BE2C (cell line): Measurements from ENCODE around the gene GOT2.

Experiments used
- DNase-seq: peaks from one replicate; pipeline ENCODE4 v3.0.0-alpha.2; 2020
- H3K27me3 ChIP-seq: fragments of 250-450 bp; sonication (Bioruptor Pico); 2 replicates; pipeline ENCODE4 v1.5.1; 2020; ENCODE audit warnings: mild to moderate bottlenecking
- H3K36me3 ChIP-seq: fragments of 250-450 bp; sonication (Bioruptor Pico); 2 replicates; pipeline ENCODE4 v1.5.1; 2020; ENCODE audit warnings: mild to moderate bottlenecking
- H3K4me1 ChIP-seq: fragments of 250-450 bp; sonication (Bioruptor Pico); 2 replicates; pipeline ENCODE4 v1.5.1; 2020
- H3K4me3 ChIP-seq: 2 replicates; pipeline ENCODE4 v1.5.1; 2011; ENCODE audit warnings: low read depth, low read length
- H3K9me3 ChIP-seq: fragments of 250-450 bp; sonication (Bioruptor Pico); 2 replicates; pipeline ENCODE4 v1.5.1; 2020
- CTCF ChIP-seq: IDR thresholded peaks from 2 replicates; pipeline ENCODE4 v1.5.1; 2012; ENCODE audit warnings: mild to moderate bottlenecking, low read depth, low read length

Gene GOT2

DNA sequence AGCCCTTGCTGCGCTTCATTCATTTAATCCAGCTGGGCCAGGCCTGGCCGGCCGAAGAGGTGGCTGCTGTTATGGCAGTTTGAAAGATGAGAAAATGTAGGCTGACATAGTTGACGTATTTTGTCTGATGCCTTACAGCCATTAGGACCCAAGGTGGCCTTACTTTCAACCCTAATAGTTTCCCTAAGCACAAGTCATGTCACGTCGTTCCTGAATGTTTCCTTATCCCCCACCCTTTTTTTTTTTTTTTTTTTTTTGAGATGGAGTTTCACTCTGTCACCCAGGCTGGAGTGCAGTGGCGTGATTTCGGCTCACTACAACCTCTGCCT, 307 bp upstream of the GOT2 start:
- Histone ChIP-seq H3K9me3 (no peaks in the 10 kb centered on the region), H3K36me3 (peaks cover 12% of the 10 kb centered on the region), H3K4me1 (no peaks in the 10 kb centered on the region), H3K27me3 (no peaks in the 10 kb centered on the region), H3K4me3 (peak overlapping the region; percentile 91)
- no peak for DNase-seq
- no peak for TF ChIP-seq CTCF

GRCh38 chr16:58733248-58733670, 857 bp downstream of the GOT2 start:
- Histone ChIP-seq H3K4me3 (peak overlapping the region; percentile 91), H3K4me1 (no peaks in the 10 kb centered on the region), H3K36me3 (peaks cover 16% of the 10 kb centered on the region), H3K9me3 (no peaks in the 10 kb centered on the region), H3K27me3 (no peaks in the 10 kb centered on the region)
- no peak for DNase-seq
- no peak for TF ChIP-seq CTCF

GRCh38 chr16:58732545-58733247, 1.4 kb downstream of the GOT2 start:
- Histone ChIP-seq H3K27me3 (no peaks in the 10 kb centered on the region), H3K9me3 (no peaks in the 10 kb centered on the region), H3K4me3 (peak overlapping the region; percentile 91), H3K36me3 (peaks cover 22% of the 10 kb centered on the region), H3K4me1 (no peaks in the 10 kb centered on the region)
- DNase-seq = no peak
- no peak for TF ChIP-seq CTCF

- DNase-seq = no peak
- Histone ChIP-seq H3K9me3 (no peaks in the 10 kb centered on the region), H3K4me1 (no peaks in the 10 kb centered on the region), H3K36me3 (peaks cover 24% of the 10 kb centered on the region), H3K27me3 (no peaks in the 10 kb centered on the region), H3K4me3 (no peak overlapping the region)
- no peak for TF ChIP-seq CTCF
These were observed 3.3 kb downstream of the GOT2 start for GRCh38 chr16:58730724-58731370.

DNA sequence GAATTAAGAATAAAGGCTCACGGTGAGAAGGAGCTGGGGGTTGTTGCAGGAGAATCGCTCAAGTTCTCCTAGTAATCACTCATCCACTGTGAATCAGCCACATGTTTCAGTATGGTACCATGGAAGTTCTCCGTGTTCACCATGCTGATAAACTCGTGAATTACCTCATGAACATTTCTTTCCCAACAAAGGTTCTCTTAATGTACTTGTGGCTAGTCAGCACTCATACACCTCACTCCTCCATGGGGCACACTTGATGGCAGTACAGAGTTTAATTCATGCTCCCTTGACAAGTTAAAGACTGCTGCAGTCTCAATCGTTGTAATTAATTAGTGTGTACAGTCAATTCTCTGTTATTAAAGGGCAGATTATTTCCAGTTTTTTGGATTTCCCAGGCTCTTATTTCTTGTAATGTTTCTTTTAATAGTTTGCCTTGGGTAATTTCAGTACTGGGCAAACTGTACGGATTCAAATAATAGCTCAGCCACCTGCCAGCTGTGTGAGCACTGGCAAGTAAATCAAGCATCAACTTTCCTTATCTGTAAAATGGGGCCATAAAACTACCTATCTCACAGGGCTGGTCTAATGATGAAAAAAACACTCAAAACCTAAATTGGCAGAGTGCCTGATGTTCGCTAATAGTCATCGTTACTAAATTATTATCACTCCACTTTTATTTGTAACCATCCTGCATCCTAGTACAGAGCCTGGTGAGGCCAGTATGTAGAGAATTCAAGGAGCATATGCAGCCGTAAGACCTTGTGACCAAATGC, 6.1 kb downstream of the GOT2 start:
- Histone ChIP-seq H3K4me1 (no peaks in the 10 kb centered on the region), H3K4me3 (no peak overlapping the region), H3K36me3 (peaks cover 33% of the 10 kb centered on the region), H3K9me3 (no peaks in the 10 kb centered on the region), H3K27me3 (no peaks in the 10 kb centered on the region)
- no peak for TF ChIP-seq CTCF
- no peak for DNase-seq
